K562 (cell line): ENCODE results near the gene RCBTB1. TPM values are rescaled to one million over a fixed set of nuclear protein-coding genes. Genes with fewer than 3 reads are reported as not detected.
A peak's percentile ranks its signal among the peaks of the same experiment; 100 is the strongest.

ENCODE experiments used
- JUND ChIP-seq, 2 experiments: IDR thresholded peaks; 2 replicates in 1 of 2; 3 replicates in 1 of 2; pipeline ENCODE4 v1.6.1; 2011; ENCODE audit warnings: borderline replicate concordance in 2 of 2, low read depth in 2 of 2, low read length in 2 of 2, improper control_type of control experiment in 1 of 2, missing biosample characterization in 1 of 2, missing genetic modification characterization in 1 of 2, missing genetic modification reagents in 1 of 2
- KAT8 ChIP-seq: fragments of 450-650 bp; IDR thresholded peaks from 2 replicates; pipeline ENCODE4 v1.6.1; 2016; ENCODE audit warnings: low read depth, mild to moderate bottlenecking
- NFE2 ChIP-seq: IDR thresholded peaks from 2 replicates; pipeline ENCODE4 v1.6.1; 2014; ENCODE audit warnings: antibody characterized with exemption, low read depth
- RAD21 ChIP-seq, 2 experiments: fragments of 250-450 bp in 1 of 2; fragments of 450-650 bp in 1 of 2; sonication (Bioruptor Pico) in 1 of 2; formaldehyde crosslinking in 1 of 2; IDR thresholded peaks in 1 of 2; conservative IDR thresholded peaks in 1 of 2; 2 replicates each; pipeline versions ENCODE4 v1.4.0 to v1.8.0; 2020 to 2022; ENCODE audit warnings: mild to moderate bottlenecking in 2 of 2, moderate library complexity in 1 of 2
- SMARCA5 ChIP-seq: fragments of 450-650 bp; IDR thresholded peaks from 2 replicates; pipeline ENCODE4 v1.6.1; 2016
- SRSF3 ChIP-seq: fragments of 200-400 bp; formaldehyde crosslinking; IDR thresholded peaks from 2 replicates; pipeline ENCODE4 v1.6.1; 2016; ENCODE audit warnings: mild to moderate bottlenecking, low read length, moderate library complexity; ENCODE audit not compliant: insufficient read depth
- ZNF175 ChIP-seq: fragments of 200-800 bp; sonication (Bioruptor generic); IDR thresholded peaks from 2 replicates; pipeline ENCODE4 v1.6.1; 2016; ENCODE audit warnings: low read depth, mild to moderate bottlenecking, missing genetic modification characterization, missing compliant biosample characterization
- polyA plus RNA-seq, 8 experiments: library from polyadenylated mRNA; depleted of rRNA in 4 of 8; stranded (reverse) in 5 of 8; unstranded in 3 of 8; fragments of >200 nt; fragmentation: Nextera tagmentation in 2 of 8; fragmentation: Illumina TruSeq in 1 of 8; extraction: Ambion mirVana in 2 of 8; extraction: Trizol in 1 of 8; gene quantifications; 2 replicates each; pipeline versions ENCODE4 v1.2.1 to v1.2.3, GENCODE V29; 2011 to 2014; ENCODE audit warnings: inconsistent platforms in 1 of 8, missing spikeins in 1 of 8
- total RNA-seq, 7 experiments: library from RNA; depleted of rRNA in 6 of 7; stranded (reverse); fragments of >200 nt in 6 of 7; fragmentation: Illumina TruSeq in 2 of 7; extraction: Trizol in 2 of 7; gene quantifications; 2 replicates each; pipeline versions ENCODE4 v1.2.1 to v1.2.3, GENCODE V29; 2011 to 2021; ENCODE audit warnings: low replicate concordance in 1 of 7
- TF ChIP-seq, protein P1 (sequence below): IDR thresholded peaks from 2 replicates; pipeline ENCODE4 v1.6.1; 2011; ENCODE audit warnings: borderline replicate concordance, low read depth, mild to moderate bottlenecking, moderate library complexity, low read length; ENCODE audit not compliant: insufficient read depth, poor library complexity, severe bottlenecking
- TF ChIP-seq, protein P2 (sequence below), 2 experiments: fragments of 450-650 bp; formaldehyde crosslinking in 1 of 2; IDR thresholded peaks; 2 replicates each; pipeline versions ENCODE4 v1.4.0 to v1.6.1; 2014 to 2020; ENCODE audit warnings: mild to moderate bottlenecking in 2 of 2, borderline replicate concordance in 1 of 2, low read depth in 1 of 2
- TF ChIP-seq, protein P3 (sequence below): sonication (generic); formaldehyde crosslinking; IDR thresholded peaks from 2 replicates; pipeline ENCODE4 v1.4.0; 2020; ENCODE audit warnings: mild to moderate bottlenecking, missing genetic modification reagents

Gene RCBTB1
- total and polyA plus RNA-seq, 9 of the 15 experiments (the other 6 are each of a cell fraction or from before 2014, with no cell fraction given): 4.0 to 11.3 (median 8.4) TPM

DNA sequence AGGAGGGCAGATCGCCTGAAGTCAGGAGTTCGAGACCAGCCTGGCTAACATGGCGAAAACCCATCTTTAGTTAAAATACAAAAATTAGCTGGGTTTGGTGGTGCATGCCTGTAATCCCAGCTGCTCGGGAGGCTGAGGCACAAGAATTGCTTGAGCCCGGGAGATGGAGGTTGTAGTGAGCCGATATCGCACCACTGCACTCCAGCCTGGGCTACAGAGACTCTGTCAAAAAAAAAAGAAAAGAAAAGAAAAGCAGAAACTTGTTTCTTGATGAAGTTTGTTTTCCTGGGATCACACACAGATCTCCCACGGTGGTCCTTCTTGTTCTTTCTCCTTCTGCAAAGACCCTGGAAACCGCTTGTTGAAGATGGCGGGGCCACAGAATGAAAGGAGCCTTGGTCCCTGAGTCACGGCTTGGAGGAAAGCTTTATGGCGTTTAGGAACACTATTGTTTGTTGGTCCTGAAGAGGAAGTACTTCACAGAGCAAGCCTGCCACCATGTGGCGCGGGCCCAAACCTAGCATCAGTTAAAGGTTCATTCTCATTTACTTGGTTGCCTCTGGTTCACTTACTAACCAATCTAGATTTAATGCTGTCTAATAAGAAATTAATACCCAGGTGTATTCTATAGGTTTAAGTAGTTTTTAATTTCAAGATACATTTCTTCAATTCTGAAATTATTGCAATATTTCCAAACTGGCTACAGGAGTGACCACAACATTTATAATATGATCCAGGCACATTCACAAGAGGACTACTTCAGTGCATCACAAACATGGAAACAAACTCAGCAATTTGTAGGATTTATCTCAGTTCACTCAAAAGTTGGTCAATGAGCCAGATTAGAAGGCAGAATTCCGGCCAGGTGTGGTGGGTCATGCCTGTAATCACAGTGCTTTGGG, 21.6 kb upstream of the RCBTB1 start (continued):
- peak; percentile 81 to 92 for TF ChIP-seq RAD21 (CRISPR knock-in tag; conservative IDR thresholded peaks at IDR 0.05 in 1 of 2, IDR thresholded peaks at IDR 0.05 in 1 of 2)
- TF ChIP-seq JUND (IDR thresholded peaks at IDR 0.05; ENCODE audit: borderline replicate concordance, low read depth, low read length): peak; percentile 46; the same call in 1 of the 2 replicates
- TF ChIP-seq JUND (tag; IDR thresholded peaks at IDR 0.05; ENCODE audit: borderline replicate concordance, low read depth, low read length): peak; percentile 12; the same call in 1 of the 3 replicates
- TF ChIP-seq NFE2: 0 out of 2 replicates have a peak, but pooled peaks have one; percentile 33
- TF ChIP-seq, protein P1, sequence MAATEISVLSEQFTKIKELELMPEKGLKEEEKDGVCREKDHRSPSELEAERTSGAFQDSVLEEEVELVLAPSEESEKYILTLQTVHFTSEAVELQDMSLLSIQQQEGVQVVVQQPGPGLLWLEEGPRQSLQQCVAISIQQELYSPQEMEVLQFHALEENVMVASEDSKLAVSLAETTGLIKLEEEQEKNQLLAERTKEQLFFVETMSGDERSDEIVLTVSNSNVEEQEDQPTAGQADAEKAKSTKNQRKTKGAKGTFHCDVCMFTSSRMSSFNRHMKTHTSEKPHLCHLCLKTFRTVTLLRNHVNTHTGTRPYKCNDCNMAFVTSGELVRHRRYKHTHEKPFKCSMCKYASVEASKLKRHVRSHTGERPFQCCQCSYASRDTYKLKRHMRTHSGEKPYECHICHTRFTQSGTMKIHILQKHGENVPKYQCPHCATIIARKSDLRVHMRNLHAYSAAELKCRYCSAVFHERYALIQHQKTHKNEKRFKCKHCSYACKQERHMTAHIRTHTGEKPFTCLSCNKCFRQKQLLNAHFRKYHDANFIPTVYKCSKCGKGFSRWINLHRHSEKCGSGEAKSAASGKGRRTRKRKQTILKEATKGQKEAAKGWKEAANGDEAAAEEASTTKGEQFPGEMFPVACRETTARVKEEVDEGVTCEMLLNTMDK: peak; percentile 11
- no peak for TF ChIP-seq SRSF3
- TF ChIP-seq ZNF175 (CRISPR knock-in tag): no peak
- TF ChIP-seq, protein P2, sequence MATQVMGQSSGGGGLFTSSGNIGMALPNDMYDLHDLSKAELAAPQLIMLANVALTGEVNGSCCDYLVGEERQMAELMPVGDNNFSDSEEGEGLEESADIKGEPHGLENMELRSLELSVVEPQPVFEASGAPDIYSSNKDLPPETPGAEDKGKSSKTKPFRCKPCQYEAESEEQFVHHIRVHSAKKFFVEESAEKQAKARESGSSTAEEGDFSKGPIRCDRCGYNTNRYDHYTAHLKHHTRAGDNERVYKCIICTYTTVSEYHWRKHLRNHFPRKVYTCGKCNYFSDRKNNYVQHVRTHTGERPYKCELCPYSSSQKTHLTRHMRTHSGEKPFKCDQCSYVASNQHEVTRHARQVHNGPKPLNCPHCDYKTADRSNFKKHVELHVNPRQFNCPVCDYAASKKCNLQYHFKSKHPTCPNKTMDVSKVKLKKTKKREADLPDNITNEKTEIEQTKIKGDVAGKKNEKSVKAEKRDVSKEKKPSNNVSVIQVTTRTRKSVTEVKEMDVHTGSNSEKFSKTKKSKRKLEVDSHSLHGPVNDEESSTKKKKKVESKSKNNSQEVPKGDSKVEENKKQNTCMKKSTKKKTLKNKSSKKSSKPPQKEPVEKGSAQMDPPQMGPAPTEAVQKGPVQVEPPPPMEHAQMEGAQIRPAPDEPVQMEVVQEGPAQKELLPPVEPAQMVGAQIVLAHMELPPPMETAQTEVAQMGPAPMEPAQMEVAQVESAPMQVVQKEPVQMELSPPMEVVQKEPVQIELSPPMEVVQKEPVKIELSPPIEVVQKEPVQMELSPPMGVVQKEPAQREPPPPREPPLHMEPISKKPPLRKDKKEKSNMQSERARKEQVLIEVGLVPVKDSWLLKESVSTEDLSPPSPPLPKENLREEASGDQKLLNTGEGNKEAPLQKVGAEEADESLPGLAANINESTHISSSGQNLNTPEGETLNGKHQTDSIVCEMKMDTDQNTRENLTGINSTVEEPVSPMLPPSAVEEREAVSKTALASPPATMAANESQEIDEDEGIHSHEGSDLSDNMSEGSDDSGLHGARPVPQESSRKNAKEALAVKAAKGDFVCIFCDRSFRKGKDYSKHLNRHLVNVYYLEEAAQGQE (IDR thresholded peaks at IDR 0.05; ENCODE audit: borderline replicate concordance): peak; percentile 78
- TF ChIP-seq, protein P2 (CRISPR knock-in tag; IDR thresholded peaks at IDR 0.05; ENCODE audit: low read depth): no peak
- no peak for TF ChIP-seq KAT8
- TF ChIP-seq, protein P3, sequence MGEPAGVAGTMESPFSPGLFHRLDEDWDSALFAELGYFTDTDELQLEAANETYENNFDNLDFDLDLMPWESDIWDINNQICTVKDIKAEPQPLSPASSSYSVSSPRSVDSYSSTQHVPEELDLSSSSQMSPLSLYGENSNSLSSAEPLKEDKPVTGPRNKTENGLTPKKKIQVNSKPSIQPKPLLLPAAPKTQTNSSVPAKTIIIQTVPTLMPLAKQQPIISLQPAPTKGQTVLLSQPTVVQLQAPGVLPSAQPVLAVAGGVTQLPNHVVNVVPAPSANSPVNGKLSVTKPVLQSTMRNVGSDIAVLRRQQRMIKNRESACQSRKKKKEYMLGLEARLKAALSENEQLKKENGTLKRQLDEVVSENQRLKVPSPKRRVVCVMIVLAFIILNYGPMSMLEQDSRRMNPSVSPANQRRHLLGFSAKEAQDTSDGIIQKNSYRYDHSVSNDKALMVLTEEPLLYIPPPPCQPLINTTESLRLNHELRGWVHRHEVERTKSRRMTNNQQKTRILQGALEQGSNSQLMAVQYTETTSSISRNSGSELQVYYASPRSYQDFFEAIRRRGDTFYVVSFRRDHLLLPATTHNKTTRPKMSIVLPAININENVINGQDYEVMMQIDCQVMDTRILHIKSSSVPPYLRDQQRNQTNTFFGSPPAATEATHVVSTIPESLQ (CRISPR knock-in tag): no peak
- TF ChIP-seq SMARCA5: no peak
